Measurements from ENCODE around the gene DYNC2H1. TPM values are rescaled to one million over a fixed set of nuclear protein-coding genes. Genes with fewer than 3 reads are reported as not detected.

DYNC2H1 gene
- total and polyA plus RNA-seq, 7 experiments from 2014 or later = 0.31 to 4.2 (median 2.3) TPM

- no peak overlapping the region for H3K4me3 ChIP-seq (ENCODE audit: low read length)
- H3K27ac ChIP-seq (ENCODE audit: low read depth, low read length) = no peak overlapping the region
- ATAC-seq = no peak
- no peaks in the 10 kb centered on the region for H3K36me3 ChIP-seq (ENCODE audit: control insufficient read depth in 2 of 3, insufficient read depth in 3 of 3, low read length in 3 of 3)
- Mint-ChIP-seq H3K4me1 (no peaks in the 10 kb centered on the region), H3K9me3 (no peaks in the 10 kb centered on the region), H3K36me3 (no peaks in the 10 kb centered on the region), H3K27me3 (peaks cover 0 to 4% (median 0%) of the 10 kb centered on the region in 5 donors), H3K4me3 (no peak overlapping the region), H3K27ac (no peak overlapping the region)
- no peak for DNase-seq
- H3K9me3 ChIP-seq (ENCODE audit: control insufficient read depth in 2 of 3, low read length in 3 of 3) = no peaks in the 10 kb centered on the region
- H3K4me1 ChIP-seq (ENCODE audit: control insufficient read depth in 2 of 2, insufficient read depth in 2 of 2, low read length in 2 of 2) = no peaks in the 10 kb centered on the region
- ChIA-PET POLR2A (no interaction called here), CTCF (no interaction called here)
- no peaks in the 10 kb centered on the region for H3K27me3 ChIP-seq (ENCODE audit: control insufficient read depth in 2 of 2, insufficient read depth in 2 of 2, low read length in 2 of 2)
- intact Hi-C loops (cut with micrococcal nuclease) = no loop called here
These were observed 415.8 kb downstream of the DYNC2H1 start for GRCh38 chr11:103525069-103525468.

GRCh38 chr11:103528046-103528445 lies 418.8 kb downstream of the DYNC2H1 start:
- peaks cover 4 to 13% (median 7%) of the 10 kb centered on the region in 5 donors for H3K27me3 Mint-ChIP-seq
- ChIA-PET POLR2A (no interaction called here), CTCF (no interaction called here)
- no peak for DNase-seq
- Histone ChIP-seq H3K36me3 (ENCODE audit: control insufficient read depth in 2 of 3, insufficient read depth in 3 of 3, low read length in 3 of 3) (no peaks in the 10 kb centered on the region), H3K27ac (ENCODE audit: low read depth, low read length) (no peak overlapping the region), H3K9me3 (ENCODE audit: control insufficient read depth in 2 of 3, low read length in 3 of 3) (no peaks in the 10 kb centered on the region), H3K27me3 (ENCODE audit: control insufficient read depth in 2 of 2, insufficient read depth in 2 of 2, low read length in 2 of 2) (no peaks in the 10 kb centered on the region), H3K4me3 (ENCODE audit: low read length) (no peak overlapping the region), H3K4me1 (ENCODE audit: control insufficient read depth in 2 of 2, insufficient read depth in 2 of 2, low read length in 2 of 2) (no peaks in the 10 kb centered on the region)
- no peak overlapping the region for H3K4me3 Mint-ChIP-seq
- no peak overlapping the region for H3K27ac Mint-ChIP-seq
- no peaks in the 10 kb centered on the region for H3K4me1 Mint-ChIP-seq
- no peaks in the 10 kb centered on the region for H3K36me3 Mint-ChIP-seq
- H3K9me3 Mint-ChIP-seq = peaks cover 0 to 2% (median 0%) of the 10 kb centered on the region in 11 donors
- intact Hi-C loops (cut with micrococcal nuclease) = no loop called here
- no peak for ATAC-seq

GRCh38 chr11:103528596-103528995 lies 419.4 kb downstream of the DYNC2H1 start:
- no peaks in the 10 kb centered on the region for H3K4me1 ChIP-seq (ENCODE audit: control insufficient read depth in 2 of 2, insufficient read depth in 2 of 2, low read length in 2 of 2)
- H3K9me3 Mint-ChIP-seq = peaks cover 0 to 4% (median 0%) of the 10 kb centered on the region in 11 donors
- H3K36me3 ChIP-seq (ENCODE audit: control insufficient read depth in 2 of 3, insufficient read depth in 3 of 3, low read length in 3 of 3) = no peaks in the 10 kb centered on the region
- no peaks in the 10 kb centered on the region for H3K9me3 ChIP-seq (ENCODE audit: control insufficient read depth in 2 of 3, low read length in 3 of 3)
- POLR2A ChIA-PET = no interaction called here
- peaks cover 4 to 19% (median 9%) of the 10 kb centered on the region in 5 donors for H3K27me3 Mint-ChIP-seq
- H3K4me1 Mint-ChIP-seq = no peaks in the 10 kb centered on the region
- DNase-seq (no peak), ATAC-seq (no peak)
- intact Hi-C loops (cut with micrococcal nuclease) = no loop called here
- no peak overlapping the region for H3K27ac ChIP-seq (ENCODE audit: low read depth, low read length)
- no peak overlapping the region for H3K4me3 Mint-ChIP-seq
- no peaks in the 10 kb centered on the region for H3K36me3 Mint-ChIP-seq
- H3K27ac Mint-ChIP-seq = no peak overlapping the region
- no peaks in the 10 kb centered on the region for H3K27me3 ChIP-seq (ENCODE audit: control insufficient read depth in 2 of 2, insufficient read depth in 2 of 2, low read length in 2 of 2)
- CTCF ChIA-PET = no interaction called here
- H3K4me3 ChIP-seq (ENCODE audit: low read length) = no peak overlapping the region

- Histone ChIP-seq H3K27ac (ENCODE audit: low read depth, low read length) (no peak overlapping the region), H3K4me3 (ENCODE audit: low read length) (no peak overlapping the region), H3K9me3 (ENCODE audit: control insufficient read depth in 2 of 3, low read length in 3 of 3) (no peaks in the 10 kb centered on the region), H3K36me3 (ENCODE audit: control insufficient read depth in 2 of 3, insufficient read depth in 3 of 3, low read length in 3 of 3) (no peaks in the 10 kb centered on the region), H3K4me1 (ENCODE audit: control insufficient read depth in 2 of 2, insufficient read depth in 2 of 2, low read length in 2 of 2) (no peaks in the 10 kb centered on the region), H3K27me3 (ENCODE audit: control insufficient read depth in 2 of 2, insufficient read depth in 2 of 2, low read length in 2 of 2) (no peaks in the 10 kb centered on the region)
- intact Hi-C loops (cut with micrococcal nuclease) = no loop called here
- no peak for DNase-seq
- Mint-ChIP-seq H3K36me3 (no peaks in the 10 kb centered on the region), H3K27ac (no peak overlapping the region), H3K9me3 (peaks cover 0 to 4% (median 0%) of the 10 kb centered on the region in 11 donors), H3K4me1 (no peaks in the 10 kb centered on the region), H3K27me3 (peaks cover 0 to 23% (median 15%) of the 10 kb centered on the region in 5 donors), H3K4me3 (no peak overlapping the region)
- no peak for ATAC-seq
- ChIA-PET CTCF (no interaction called here), POLR2A (no interaction called here)
These were observed 420.0 kb downstream of the DYNC2H1 start for GRCh38 chr11:103529181-103529684.

Other genes with a start within 250 kb of the DYNC2H1 start
- gene MMP12, start 234.4 kb upstream of the DYNC2H1 start, total RNA-seq = not detected
- not detected for gene MMP12, start 234.4 kb upstream of the DYNC2H1 start, polyA plus RNA-seq
- not detected for gene MMP13, start 153.7 kb upstream of the DYNC2H1 start, total RNA-seq
- gene MMP13, start 153.7 kb upstream of the DYNC2H1 start, polyA plus RNA-seq = not detected
- gene DCUN1D5, start 17.3 kb upstream of the DYNC2H1 start, total RNA-seq = 10 to 100 TPM; 12.2 to 28.5 (median 14.2) TPM
- 10 to 100 TPM; 15.8 to 19.2 TPM for gene DCUN1D5, start 17.3 kb upstream of the DYNC2H1 start, polyA plus RNA-seq